Measurements from ENCODE around the gene UBR4.
"Not testable (repeated sequence)": the region's sequence is repeated elsewhere in the genome, so short reads cannot be mapped to it uniquely, and the experiment has no call there.

The UBR4 gene

GRCh38 chr1:19220080-19220846 lies 10.2 kb upstream of the UBR4 start:
- DNase-seq (ENCODE audit: low read depth in 2 of 3, low spot score in 2 of 3): no peak

GRCh38 chr1:19219451-19219850 lies 9.4 kb upstream of the UBR4 start:
- DNase-seq (ENCODE audit: low read depth in 2 of 3, low spot score in 2 of 3): no peak

GRCh38 chr1:19216585-19216984 lies 6.5 kb upstream of the UBR4 start:
- not testable (repeated sequence) for DNase-seq (ENCODE audit: low read depth in 2 of 3, low spot score in 2 of 3)

- DNase-seq (ENCODE audit: low read depth in 2 of 3, low spot score in 2 of 3): no peak
Measured at GRCh38 chr1:19213580-19213979, 3.5 kb upstream of the UBR4 start.

- DNase-seq (ENCODE audit: low read depth in 2 of 3, low spot score in 2 of 3): no peak
Measured at GRCh38 chr1:19212167-19212566, 2.1 kb upstream of the UBR4 start.

GRCh38 chr1:19210772-19211549 lies 895 bp upstream of the UBR4 start:
- no peak for DNase-seq (ENCODE audit: low read depth in 2 of 3, low spot score in 2 of 3)

- DNase-seq (ENCODE audit: low read depth in 2 of 3, low spot score in 2 of 3): peak; percentile 38 to 67 (median 50)
Measured at GRCh38 chr1:19209439-19209989, 552 bp downstream of the UBR4 start.

GRCh38 chr1:19208710-19209438 lies 1.2 kb downstream of the UBR4 start:
- DNase-seq (ENCODE audit: low read depth in 2 of 3, low spot score in 2 of 3): no peak

GRCh38 chr1:19206947-19207346 lies 3.1 kb downstream of the UBR4 start:
- DNase-seq (ENCODE audit: low read depth in 2 of 3, low spot score in 2 of 3): no peak

GRCh38 chr1:19205845-19206244 lies 4.2 kb downstream of the UBR4 start:
- DNase-seq (ENCODE audit: low read depth in 2 of 3, low spot score in 2 of 3): no peak

- DNase-seq (ENCODE audit: low read depth in 2 of 3, low spot score in 2 of 3): no peak
Measured at GRCh38 chr1:19205403-19205802, 4.7 kb downstream of the UBR4 start.

GRCh38 chr1:19204446-19205266 lies 5.4 kb downstream of the UBR4 start:
- no peak for DNase-seq (ENCODE audit: low read depth in 2 of 3, low spot score in 2 of 3)

GRCh38 chr1:19203440-19203839 lies 6.6 kb downstream of the UBR4 start:
- DNase-seq (ENCODE audit: low read depth in 2 of 3, low spot score in 2 of 3): no peak

GRCh38 chr1:19202396-19202795 lies 7.7 kb downstream of the UBR4 start:
- no peak for DNase-seq (ENCODE audit: low read depth in 2 of 3, low spot score in 2 of 3)

- no peak for DNase-seq (ENCODE audit: low read depth in 2 of 3, low spot score in 2 of 3)
Measured at GRCh38 chr1:19199969-19200604, 10.0 kb downstream of the UBR4 start.

GRCh38 chr1:19199329-19199968 lies 10.6 kb downstream of the UBR4 start:
- no peak for DNase-seq (ENCODE audit: low read depth in 2 of 3, low spot score in 2 of 3)

GRCh38 chr1:19198820-19199219 lies 11.2 kb downstream of the UBR4 start:
- DNase-seq (ENCODE audit: low read depth in 2 of 3, low spot score in 2 of 3): no peak

- no peak for DNase-seq (ENCODE audit: low read depth in 2 of 3, low spot score in 2 of 3)
Measured at GRCh38 chr1:19197845-19198244, 12.2 kb downstream of the UBR4 start.

- DNase-seq (ENCODE audit: low read depth in 2 of 3, low spot score in 2 of 3): no peak
Measured at GRCh38 chr1:19196331-19196730, 13.7 kb downstream of the UBR4 start.

GRCh38 chr1:19193004-19193403 lies 17.1 kb downstream of the UBR4 start:
- no peak for DNase-seq (ENCODE audit: low read depth in 2 of 3, low spot score in 2 of 3)

Data from activated CD8-positive, alpha-beta memory T cell treated with anti-CD3 and anti-CD28 coated beads for 48 hours (primary cell).